DND-41 (cell line): ENCODE measurements around the gene ARL14EPL.
"Not testable (repeated sequence)": the region's sequence is repeated elsewhere in the genome, so short reads cannot be mapped to it uniquely, and the experiment has no call there.

Experiments
- ATAC-seq: fragments of 200-7000 bp; cut with Tn5 transposase; 3 replicates; pipeline ENCODE4 v1.9.1; 2021; ENCODE audit warnings: low read depth; ENCODE audit not compliant: insufficient read depth
- DNase-seq: peaks from one replicate; pipeline ENCODE4 v3.0.0-alpha.2; 2020
- H2AFZ ChIP-seq: 2 replicates; pipeline ENCODE4 v1.6.0; 2012; ENCODE audit warnings: low read depth, low read length
- H3K27ac ChIP-seq: 2 replicates; pipeline ENCODE4 v1.5.1; 2012; ENCODE audit warnings: low read length, inconsistent platforms
- H3K27me3 ChIP-seq: fragments of 200-600 bp; sonication (generic); 2 replicates; pipeline ENCODE4 v1.6.0; 2012; ENCODE audit warnings: low read length, mild to moderate bottlenecking, inconsistent platforms; ENCODE audit not compliant: insufficient read depth, poor library complexity
- H3K36me3 ChIP-seq: 2 replicates; pipeline ENCODE4 v1.5.1; 2012; ENCODE audit warnings: low read length, inconsistent platforms; ENCODE audit not compliant: insufficient read depth
- H3K4me1 ChIP-seq: 2 replicates; pipeline ENCODE4 v1.5.1; 2012; ENCODE audit warnings: mild to moderate bottlenecking, low read length; ENCODE audit not compliant: insufficient read depth
- H3K4me2 ChIP-seq: 2 replicates; pipeline ENCODE4 v1.6.0; 2012; ENCODE audit warnings: mild to moderate bottlenecking, moderate library complexity, low read length, inconsistent platforms; ENCODE audit not compliant: insufficient read depth
- H3K4me3 ChIP-seq, 2 experiments: fragments of 200-600 bp in 1 of 2; shearing (Covaris generic) in 1 of 2; 2 replicates each; pipeline ENCODE4 v1.5.1; 2012 to 2016; ENCODE audit warnings: inconsistent platforms in 2 of 2, low read length in 2 of 2, mild to moderate bottlenecking in 2 of 2, low read depth in 1 of 2, moderate library complexity in 1 of 2
- H3K79me2 ChIP-seq: 2 replicates; pipeline ENCODE4 v1.6.0; 2012; ENCODE audit warnings: low read length, inconsistent platforms; ENCODE audit not compliant: insufficient read depth
- H3K9ac ChIP-seq: 2 replicates; pipeline ENCODE4 v1.6.0; 2012; ENCODE audit warnings: low read depth, mild to moderate bottlenecking, inconsistent platforms, low read length, moderate library complexity
- H3K9me3 ChIP-seq: 2 replicates; pipeline ENCODE4 v1.5.1; 2012; ENCODE audit warnings: low read length, moderate library complexity, mild to moderate bottlenecking, inconsistent platforms; ENCODE audit not compliant: insufficient read depth, severe bottlenecking
- H4K20me1 ChIP-seq: 2 replicates; pipeline ENCODE4 v1.6.0; 2012; ENCODE audit warnings: low read length; ENCODE audit not compliant: insufficient read depth
- EZH2 ChIP-seq: IDR thresholded peaks from 3 replicates; pipeline ENCODE4 v1.6.1; 2012; ENCODE audit warnings: borderline replicate concordance, low read depth, mild to moderate bottlenecking, moderate library complexity, low read length, inconsistent platforms; ENCODE audit not compliant: severe bottlenecking
- TF ChIP-seq, protein P1 (sequence below): IDR thresholded peaks from 2 replicates; pipeline ENCODE4 v1.5.1; 2012; ENCODE audit warnings: borderline replicate concordance, low read length, moderate library complexity, mild to moderate bottlenecking; ENCODE audit not compliant: poor library complexity, severe bottlenecking; ENCODE audit errors: extremely low read depth

The ARL14EPL gene

DNA sequence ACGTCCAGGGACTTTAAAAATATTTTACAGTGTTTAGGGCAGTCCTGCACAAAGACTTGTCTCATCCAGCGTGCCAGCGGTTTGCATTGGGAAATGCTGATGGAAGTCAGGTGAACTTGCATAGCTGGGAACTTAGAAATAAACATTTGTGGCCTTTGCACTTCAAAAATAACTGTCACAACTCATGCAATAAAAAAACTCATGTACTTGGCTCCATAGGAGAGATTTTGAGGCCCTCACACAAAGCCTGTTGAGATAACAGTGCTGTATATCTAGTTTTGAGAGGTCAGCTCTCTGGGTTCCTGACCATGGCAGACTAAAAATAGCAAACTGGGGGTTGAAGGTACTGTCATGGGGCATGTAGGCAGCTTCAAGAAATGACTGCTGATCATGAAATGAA, 58.0 kb downstream of the ARL14EPL start:
- Histone ChIP-seq H3K79me2 (peaks cover 22% of the 10 kb centered on the region), H3K9ac (no peak overlapping the region), H3K27me3 (no peaks in the 10 kb centered on the region), H2AFZ (no peak overlapping the region), H3K9me3 (no peaks in the 10 kb centered on the region), H3K4me3 (no peak overlapping the region), H3K27ac (no peak overlapping the region), H4K20me1 (no peaks in the 10 kb centered on the region), H3K4me1 (peaks cover 19% of the 10 kb centered on the region), H3K4me2 (no peak overlapping the region), H3K36me3 (peaks cover 51% of the 10 kb centered on the region)
- no peak for TF ChIP-seq EZH2
- TF ChIP-seq, protein P1, sequence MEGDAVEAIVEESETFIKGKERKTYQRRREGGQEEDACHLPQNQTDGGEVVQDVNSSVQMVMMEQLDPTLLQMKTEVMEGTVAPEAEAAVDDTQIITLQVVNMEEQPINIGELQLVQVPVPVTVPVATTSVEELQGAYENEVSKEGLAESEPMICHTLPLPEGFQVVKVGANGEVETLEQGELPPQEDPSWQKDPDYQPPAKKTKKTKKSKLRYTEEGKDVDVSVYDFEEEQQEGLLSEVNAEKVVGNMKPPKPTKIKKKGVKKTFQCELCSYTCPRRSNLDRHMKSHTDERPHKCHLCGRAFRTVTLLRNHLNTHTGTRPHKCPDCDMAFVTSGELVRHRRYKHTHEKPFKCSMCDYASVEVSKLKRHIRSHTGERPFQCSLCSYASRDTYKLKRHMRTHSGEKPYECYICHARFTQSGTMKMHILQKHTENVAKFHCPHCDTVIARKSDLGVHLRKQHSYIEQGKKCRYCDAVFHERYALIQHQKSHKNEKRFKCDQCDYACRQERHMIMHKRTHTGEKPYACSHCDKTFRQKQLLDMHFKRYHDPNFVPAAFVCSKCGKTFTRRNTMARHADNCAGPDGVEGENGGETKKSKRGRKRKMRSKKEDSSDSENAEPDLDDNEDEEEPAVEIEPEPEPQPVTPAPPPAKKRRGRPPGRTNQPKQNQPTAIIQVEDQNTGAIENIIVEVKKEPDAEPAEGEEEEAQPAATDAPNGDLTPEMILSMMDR, result no peak
- ATAC-seq (no peak), DNase-seq (no peak)

DNA sequence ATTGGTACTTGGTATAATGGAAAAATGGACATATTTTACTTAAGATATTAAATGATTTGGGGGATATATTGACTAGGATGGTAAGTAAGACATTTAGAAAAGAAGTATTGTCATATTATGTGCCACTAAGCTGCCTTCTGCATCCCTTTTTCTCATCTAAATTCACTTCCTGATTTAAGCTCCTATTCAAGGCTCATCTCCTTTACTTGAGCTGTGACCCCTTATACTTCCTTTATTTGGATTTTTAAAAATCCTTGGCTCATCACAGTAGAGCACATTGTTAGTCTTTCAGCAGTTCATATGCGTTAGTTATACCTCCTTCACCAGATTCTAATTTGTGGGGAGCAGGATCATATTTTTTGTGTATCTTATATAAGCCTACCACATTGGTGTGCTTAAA, 59.1 kb downstream of the ARL14EPL start:
- H3K9me3 ChIP-seq, result no peaks in the 10 kb centered on the region
- TF ChIP-seq, protein P1, result no peak
- TF ChIP-seq EZH2, result no peak
- DNase-seq (no peak), ATAC-seq (no peak)
- no peak overlapping the region for H3K27ac ChIP-seq
- no peak overlapping the region for H3K4me3 ChIP-seq
- H3K4me2 ChIP-seq, result no peak overlapping the region
- no peak overlapping the region for H2AFZ ChIP-seq
- H4K20me1 ChIP-seq, result no peaks in the 10 kb centered on the region
- peaks cover 53% of the 10 kb centered on the region for H3K36me3 ChIP-seq
- H3K4me1 ChIP-seq, result peaks cover 8% of the 10 kb centered on the region
- H3K79me2 ChIP-seq, result peaks cover 13% of the 10 kb centered on the region
- no peaks in the 10 kb centered on the region for H3K27me3 ChIP-seq
- no peak overlapping the region for H3K9ac ChIP-seq

DNA sequence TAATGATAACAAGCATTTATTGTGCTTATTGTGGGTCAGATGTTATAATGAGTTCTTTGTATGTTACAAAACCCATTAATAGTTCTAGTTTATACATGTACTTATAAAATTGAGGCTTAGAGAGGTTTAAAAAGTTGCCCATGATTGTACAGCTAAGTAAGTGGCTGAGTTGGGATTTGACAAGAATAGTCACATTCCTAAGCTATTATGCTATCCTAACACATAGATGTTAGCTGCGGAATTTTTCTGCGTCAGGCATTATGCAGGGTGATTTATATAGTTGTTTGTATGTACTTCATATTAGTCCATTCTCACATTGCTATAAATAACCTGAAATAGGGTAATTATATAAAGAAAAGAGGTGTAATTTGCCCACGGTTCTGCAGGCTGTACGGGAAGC, 65.0 kb downstream of the ARL14EPL start:
- H3K79me2 ChIP-seq, result no peaks in the 10 kb centered on the region
- H2AFZ ChIP-seq, result no peak overlapping the region
- no peak overlapping the region for H3K4me2 ChIP-seq
- no peaks in the 10 kb centered on the region for H4K20me1 ChIP-seq
- H3K36me3 ChIP-seq, result peaks cover 55% of the 10 kb centered on the region
- no peak overlapping the region for H3K4me3 ChIP-seq
- TF ChIP-seq, protein P1, result no peak
- TF ChIP-seq EZH2, result no peak
- no peak for DNase-seq
- no peaks in the 10 kb centered on the region for H3K9me3 ChIP-seq
- ATAC-seq, result no peak
- H3K27me3 ChIP-seq, result no peaks in the 10 kb centered on the region
- H3K27ac ChIP-seq, result no peak overlapping the region
- H3K9ac ChIP-seq, result no peak overlapping the region
- H3K4me1 ChIP-seq, result no peaks in the 10 kb centered on the region

DNA sequence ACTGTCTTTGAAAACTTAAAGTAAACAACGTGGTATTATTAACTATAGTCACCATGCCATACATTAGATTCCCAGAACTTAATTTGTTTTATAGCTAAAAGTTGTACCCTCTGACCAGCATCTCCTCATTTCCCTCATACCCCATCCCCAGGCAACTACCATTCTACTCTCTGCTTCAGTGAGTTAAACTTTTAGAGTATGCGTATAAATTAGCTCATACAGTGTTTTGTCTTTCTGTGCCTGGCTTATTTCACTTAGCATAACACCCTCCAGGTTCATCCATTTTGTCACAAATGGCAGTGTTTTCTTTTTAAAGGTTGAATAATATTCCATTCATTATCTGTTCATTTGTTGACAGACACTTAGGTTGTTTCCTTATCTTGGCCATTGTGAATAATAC, 66.7 kb downstream of the ARL14EPL start:
- DNase-seq (no peak), ATAC-seq (no peak)
- H4K20me1 ChIP-seq, result no peaks in the 10 kb centered on the region
- H3K27ac ChIP-seq, result no peak overlapping the region
- H3K79me2 ChIP-seq, result no peaks in the 10 kb centered on the region
- no peak overlapping the region for H3K4me2 ChIP-seq
- peaks cover 38% of the 10 kb centered on the region for H3K36me3 ChIP-seq
- no peak overlapping the region for H2AFZ ChIP-seq
- no peaks in the 10 kb centered on the region for H3K4me1 ChIP-seq
- no peak overlapping the region for H3K9ac ChIP-seq
- no peak overlapping the region for H3K4me3 ChIP-seq
- no peaks in the 10 kb centered on the region for H3K27me3 ChIP-seq
- TF ChIP-seq, protein P1, result no peak
- no peak for TF ChIP-seq EZH2
- no peaks in the 10 kb centered on the region for H3K9me3 ChIP-seq

DNA sequence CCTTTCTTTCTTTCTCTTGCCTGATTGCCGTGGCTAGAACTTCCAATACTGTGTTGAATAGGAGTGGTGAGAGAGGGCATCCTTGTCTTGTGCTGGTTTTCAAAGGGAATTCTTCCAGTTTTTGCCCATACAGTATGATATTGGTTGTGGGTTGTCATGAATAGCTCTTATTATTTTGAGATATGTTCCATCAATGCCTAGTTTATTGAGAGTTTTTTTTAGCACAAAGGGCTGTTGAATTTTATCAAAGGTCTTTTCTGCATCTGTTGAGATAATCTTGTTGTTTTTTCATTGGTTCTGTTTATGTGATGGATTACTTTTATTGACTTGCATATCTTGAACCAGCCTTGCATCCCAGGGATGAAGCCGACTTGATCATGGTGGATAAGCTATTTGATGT, 72.7 kb downstream of the ARL14EPL start:
- H3K27ac ChIP-seq, H4K20me1 ChIP-seq, H3K4me2 ChIP-seq, H3K27me3 ChIP-seq, H3K4me3 ChIP-seq, DNase-seq, H3K4me1 ChIP-seq, H3K9ac ChIP-seq, H3K79me2 ChIP-seq, ATAC-seq, H3K9me3 ChIP-seq, H2AFZ ChIP-seq, H3K36me3 ChIP-seq: not testable (repeated sequence)
